ENCODE data around the gene CD151. TPM values are rescaled to one million over a fixed set of nuclear protein-coding genes. Genes with fewer than 3 reads are reported as not detected.

The CD151 gene
- total and polyA plus RNA-seq, 9 donors: 133 to 178 (median 147) TPM

GRCh38 chr11:870418-870817 is 37.7 kb downstream of the CD151 start:
- H3K9me3 ChIP-seq (replicated peaks; ENCODE audit: control insufficient read depth, low read depth, low read length): no peaks in the 10 kb centered on the region
- H3K4me3 ChIP-seq (ENCODE audit: low read length): no peak overlapping the region
- no peak overlapping the region for H3K27ac ChIP-seq (ENCODE audit: low read length)
- H3K27me3 ChIP-seq (ENCODE audit: control insufficient read depth, insufficient read depth, low read length): no peaks in the 10 kb centered on the region
- H3K36me3 ChIP-seq (ENCODE audit: control insufficient read depth, insufficient read depth, low read length): peaks cover 51% of the 10 kb centered on the region
- WGBS (ENCODE audit: insufficient coverage): 94% methylated on average over 6 of the region's 8 CpGs
- DNase-seq: no peak
- H3K4me1 ChIP-seq (ENCODE audit: control insufficient read depth, insufficient read depth, low read length): peaks cover 23% of the 10 kb centered on the region

GRCh38 chr11:871472-871871 is 38.7 kb downstream of the CD151 start:
- Histone ChIP-seq H3K4me3 (ENCODE audit: low read length) (no peak overlapping the region), H3K4me1 (ENCODE audit: control insufficient read depth, insufficient read depth, low read length) (peaks cover 30% of the 10 kb centered on the region), H3K36me3 (ENCODE audit: control insufficient read depth, insufficient read depth, low read length) (peaks cover 44% of the 10 kb centered on the region), H3K27ac (ENCODE audit: low read length) (no peak overlapping the region), H3K27me3 (ENCODE audit: control insufficient read depth, insufficient read depth, low read length) (no peaks in the 10 kb centered on the region), H3K9me3 (replicated peaks; ENCODE audit: control insufficient read depth, low read depth, low read length) (no peaks in the 10 kb centered on the region)
- WGBS (ENCODE audit: insufficient coverage): 75% methylated on average over 9 of the region's 9 CpGs
- DNase-seq: no peak

GRCh38 chr11:872799-873198 is 40.0 kb downstream of the CD151 start:
- peaks cover 40% of the 10 kb centered on the region for H3K4me1 ChIP-seq (ENCODE audit: control insufficient read depth, insufficient read depth, low read length)
- no peak overlapping the region for H3K4me3 ChIP-seq (ENCODE audit: low read length)
- peaks cover 42% of the 10 kb centered on the region for H3K36me3 ChIP-seq (ENCODE audit: control insufficient read depth, insufficient read depth, low read length)
- 87% methylated on average over 6 of the region's 9 CpGs for WGBS (ENCODE audit: insufficient coverage)
- H3K27me3 ChIP-seq (ENCODE audit: control insufficient read depth, insufficient read depth, low read length): no peaks in the 10 kb centered on the region
- peak overlapping the region; percentile 55 for H3K27ac ChIP-seq (ENCODE audit: low read length)
- DNase-seq: no peak
- H3K9me3 ChIP-seq (replicated peaks; ENCODE audit: control insufficient read depth, low read depth, low read length): no peaks in the 10 kb centered on the region

GRCh38 chr11:873706-874105 is 41.0 kb downstream of the CD151 start:
- H3K27ac ChIP-seq (ENCODE audit: low read length): peak overlapping the region; percentile 59
- peak; percentile 76 for DNase-seq
- no peaks in the 10 kb centered on the region for H3K9me3 ChIP-seq (replicated peaks; ENCODE audit: control insufficient read depth, low read depth, low read length)
- no peak overlapping the region for H3K4me3 ChIP-seq (ENCODE audit: low read length)
- H3K4me1 ChIP-seq (ENCODE audit: control insufficient read depth, insufficient read depth, low read length): peaks cover 40% of the 10 kb centered on the region
- no peaks in the 10 kb centered on the region for H3K27me3 ChIP-seq (ENCODE audit: control insufficient read depth, insufficient read depth, low read length)
- 32% methylated on average over 3 of the region's 12 CpGs for WGBS (ENCODE audit: insufficient coverage)
- peaks cover 36% of the 10 kb centered on the region for H3K36me3 ChIP-seq (ENCODE audit: control insufficient read depth, insufficient read depth, low read length)

- Histone ChIP-seq H3K9me3 (replicated peaks; ENCODE audit: control insufficient read depth, low read depth, low read length) (no peaks in the 10 kb centered on the region), H3K4me1 (ENCODE audit: control insufficient read depth, insufficient read depth, low read length) (peaks cover 40% of the 10 kb centered on the region), H3K27ac (ENCODE audit: low read length) (no peak overlapping the region), H3K27me3 (ENCODE audit: control insufficient read depth, insufficient read depth, low read length) (no peaks in the 10 kb centered on the region), H3K36me3 (ENCODE audit: control insufficient read depth, insufficient read depth, low read length) (peaks cover 35% of the 10 kb centered on the region), H3K4me3 (ENCODE audit: low read length) (no peak overlapping the region)
- WGBS (ENCODE audit: insufficient coverage): 90% methylated on average over 15 of the region's 16 CpGs
- DNase-seq: no peak
Measured at GRCh38 chr11:875203-875602, 42.5 kb downstream of the CD151 start.

GRCh38 chr11:875769-876301 is 43.1 kb downstream of the CD151 start:
- Histone ChIP-seq H3K27me3 (ENCODE audit: control insufficient read depth, insufficient read depth, low read length) (no peaks in the 10 kb centered on the region), H3K27ac (ENCODE audit: low read length) (no peak overlapping the region), H3K4me1 (ENCODE audit: control insufficient read depth, insufficient read depth, low read length) (peaks cover 40% of the 10 kb centered on the region), H3K36me3 (ENCODE audit: control insufficient read depth, insufficient read depth, low read length) (peaks cover 38% of the 10 kb centered on the region), H3K9me3 (replicated peaks; ENCODE audit: control insufficient read depth, low read depth, low read length) (no peaks in the 10 kb centered on the region), H3K4me3 (ENCODE audit: low read length) (no peak overlapping the region)
- 88% methylated on average over 21 of the region's 21 CpGs for WGBS (ENCODE audit: insufficient coverage)
- no peak for DNase-seq

- no peaks in the 10 kb centered on the region for H3K9me3 ChIP-seq (replicated peaks; ENCODE audit: control insufficient read depth, low read depth, low read length)
- H3K36me3 ChIP-seq (ENCODE audit: control insufficient read depth, insufficient read depth, low read length): peaks cover 39% of the 10 kb centered on the region
- WGBS (ENCODE audit: insufficient coverage): 54% methylated on average over 10 of the region's 12 CpGs
- peak; percentile 81 for DNase-seq
- peaks cover 40% of the 10 kb centered on the region for H3K4me1 ChIP-seq (ENCODE audit: control insufficient read depth, insufficient read depth, low read length)
- H3K27ac ChIP-seq (ENCODE audit: low read length): no peak overlapping the region
- no peak overlapping the region for H3K4me3 ChIP-seq (ENCODE audit: low read length)
- H3K27me3 ChIP-seq (ENCODE audit: control insufficient read depth, insufficient read depth, low read length): no peaks in the 10 kb centered on the region
Measured at GRCh38 chr11:876545-876944, 43.8 kb downstream of the CD151 start.

- DNase-seq: no peak
- Histone ChIP-seq H3K36me3 (ENCODE audit: control insufficient read depth, insufficient read depth, low read length) (peaks cover 44% of the 10 kb centered on the region), H3K27ac (ENCODE audit: low read length) (no peak overlapping the region), H3K4me1 (ENCODE audit: control insufficient read depth, insufficient read depth, low read length) (peaks cover 40% of the 10 kb centered on the region), H3K4me3 (ENCODE audit: low read length) (no peak overlapping the region), H3K27me3 (ENCODE audit: control insufficient read depth, insufficient read depth, low read length) (no peaks in the 10 kb centered on the region), H3K9me3 (replicated peaks; ENCODE audit: control insufficient read depth, low read depth, low read length) (no peaks in the 10 kb centered on the region)
- WGBS (ENCODE audit: insufficient coverage): 94% methylated on average over 3 of the region's 11 CpGs
Measured at GRCh38 chr11:877565-877964, 44.8 kb downstream of the CD151 start.

- H3K36me3 ChIP-seq (ENCODE audit: control insufficient read depth, insufficient read depth, low read length): peaks cover 43% of the 10 kb centered on the region
- WGBS (ENCODE audit: insufficient coverage): 72% methylated on average over 9 of the region's 14 CpGs
- H3K27ac ChIP-seq (ENCODE audit: low read length): no peak overlapping the region
- H3K4me3 ChIP-seq (ENCODE audit: low read length): no peak overlapping the region
- DNase-seq: no peak
- H3K4me1 ChIP-seq (ENCODE audit: control insufficient read depth, insufficient read depth, low read length): peaks cover 17% of the 10 kb centered on the region
- no peaks in the 10 kb centered on the region for H3K27me3 ChIP-seq (ENCODE audit: control insufficient read depth, insufficient read depth, low read length)
- H3K9me3 ChIP-seq (replicated peaks; ENCODE audit: control insufficient read depth, low read depth, low read length): no peaks in the 10 kb centered on the region
Measured at GRCh38 chr11:880447-880846, 47.7 kb downstream of the CD151 start.

GRCh38 chr11:882596-882995 is 49.8 kb downstream of the CD151 start:
- H3K27me3 ChIP-seq (ENCODE audit: control insufficient read depth, insufficient read depth, low read length): no peaks in the 10 kb centered on the region
- peaks cover 50% of the 10 kb centered on the region for H3K36me3 ChIP-seq (ENCODE audit: control insufficient read depth, insufficient read depth, low read length)
- H3K9me3 ChIP-seq (replicated peaks; ENCODE audit: control insufficient read depth, low read depth, low read length): no peaks in the 10 kb centered on the region
- H3K27ac ChIP-seq (ENCODE audit: low read length): no peak overlapping the region
- WGBS (ENCODE audit: insufficient coverage): 87% methylated on average over 4 of the region's 14 CpGs
- no peak overlapping the region for H3K4me3 ChIP-seq (ENCODE audit: low read length)
- DNase-seq: no peak
- peaks cover under 1% of the 10 kb centered on the region for H3K4me1 ChIP-seq (ENCODE audit: control insufficient read depth, insufficient read depth, low read length)

GRCh38 chr11:883527-883926 is 50.8 kb downstream of the CD151 start:
- H3K27ac ChIP-seq (ENCODE audit: low read length): no peak overlapping the region
- DNase-seq: no peak
- H3K9me3 ChIP-seq (replicated peaks; ENCODE audit: control insufficient read depth, low read depth, low read length): no peaks in the 10 kb centered on the region
- peaks cover 9% of the 10 kb centered on the region for H3K4me1 ChIP-seq (ENCODE audit: control insufficient read depth, insufficient read depth, low read length)
- 93% methylated on average over 10 of the region's 10 CpGs for WGBS (ENCODE audit: insufficient coverage)
- no peaks in the 10 kb centered on the region for H3K27me3 ChIP-seq (ENCODE audit: control insufficient read depth, insufficient read depth, low read length)
- H3K36me3 ChIP-seq (ENCODE audit: control insufficient read depth, insufficient read depth, low read length): peaks cover 58% of the 10 kb centered on the region
- no peak overlapping the region for H3K4me3 ChIP-seq (ENCODE audit: low read length)
